H4 (cell line): ENCODE data around the gene SLC39A8. TPM values are rescaled to one million over a fixed set of nuclear protein-coding genes. Genes with fewer than 3 reads are reported as not detected.
A peak's percentile ranks its signal among the peaks of the same experiment; 100 is the strongest.
"Not testable (repeated sequence)": the region's sequence is repeated elsewhere in the genome, so short reads cannot be mapped to it uniquely, and the experiment has no call there.

ENCODE experiments used
- DNase-seq: peaks from one replicate; pipeline ENCODE4 v3.0.0-alpha.2; 2015; ENCODE audit warnings: low spot score
- total RNA-seq: library from RNA; depleted of rRNA; stranded (reverse); fragments of >200 nt; shearing (Covaris generic); gene quantifications from 2 replicates; pipeline ENCODE4 v1.2.3, GENCODE V29; 2014

SLC39A8 gene
- total RNA-seq, 1 experiment from 2014 or later, result 38.9 TPM

- no peak for DNase-seq
Observed at GRCh38 chr4:102301167-102301566, 44.1 kb downstream of the SLC39A8 start.

DNA sequence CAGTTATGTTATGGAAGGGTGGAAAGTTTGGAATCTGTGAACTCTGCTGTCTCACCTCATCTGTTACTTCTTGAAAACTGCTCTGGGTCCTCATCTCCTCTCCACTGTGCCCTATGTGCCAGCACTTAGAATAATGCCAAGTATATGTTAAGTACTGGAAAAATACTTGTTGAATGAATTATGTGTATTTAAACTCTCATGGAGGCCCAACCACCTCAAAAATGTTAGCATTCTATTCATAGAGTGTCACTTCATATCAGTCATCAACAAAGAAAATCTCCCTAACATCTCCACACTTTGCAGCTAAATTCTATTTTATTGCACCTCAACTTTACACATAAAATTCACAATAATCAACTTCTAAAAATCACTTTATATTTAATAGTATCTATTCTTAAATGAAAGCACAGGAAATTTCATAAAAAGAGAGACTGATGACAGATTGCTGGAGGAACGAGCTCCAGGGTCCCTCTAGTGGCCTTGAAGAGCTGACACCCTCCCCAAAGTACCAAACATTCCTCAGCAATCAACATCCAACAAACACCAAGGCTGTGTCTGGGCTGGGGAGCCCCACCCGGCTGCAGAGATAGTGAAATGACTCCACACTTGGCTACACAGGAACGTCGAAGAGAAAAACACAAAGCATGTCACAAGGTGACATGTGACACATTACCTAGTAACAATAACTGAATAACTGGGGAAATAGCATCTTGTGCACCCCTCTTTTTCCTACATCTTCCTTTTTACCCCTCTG is 45.8 kb downstream of the SLC39A8 start:
- DNase-seq, result peak; percentile 58

DNA sequence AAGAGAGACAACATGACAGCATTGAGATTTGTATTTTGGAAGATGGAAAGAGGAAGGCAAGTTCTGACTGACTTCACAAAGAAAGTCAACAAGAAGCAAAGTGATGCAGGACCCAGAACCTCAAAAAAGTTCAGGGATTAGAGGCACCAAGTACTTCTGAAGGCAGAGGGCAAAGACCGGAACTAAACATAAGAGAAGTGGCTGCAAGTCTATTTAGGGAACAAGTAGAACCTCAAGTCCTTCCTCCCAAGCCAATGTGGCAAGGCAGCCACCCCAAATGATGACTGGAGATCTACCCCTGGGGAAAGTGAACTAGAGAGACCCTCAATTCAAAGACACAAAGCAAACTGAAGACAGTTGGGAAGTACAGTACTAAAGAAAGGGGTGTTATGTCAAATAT is 46.6 kb downstream of the SLC39A8 start:
- no peak for DNase-seq

DNA sequence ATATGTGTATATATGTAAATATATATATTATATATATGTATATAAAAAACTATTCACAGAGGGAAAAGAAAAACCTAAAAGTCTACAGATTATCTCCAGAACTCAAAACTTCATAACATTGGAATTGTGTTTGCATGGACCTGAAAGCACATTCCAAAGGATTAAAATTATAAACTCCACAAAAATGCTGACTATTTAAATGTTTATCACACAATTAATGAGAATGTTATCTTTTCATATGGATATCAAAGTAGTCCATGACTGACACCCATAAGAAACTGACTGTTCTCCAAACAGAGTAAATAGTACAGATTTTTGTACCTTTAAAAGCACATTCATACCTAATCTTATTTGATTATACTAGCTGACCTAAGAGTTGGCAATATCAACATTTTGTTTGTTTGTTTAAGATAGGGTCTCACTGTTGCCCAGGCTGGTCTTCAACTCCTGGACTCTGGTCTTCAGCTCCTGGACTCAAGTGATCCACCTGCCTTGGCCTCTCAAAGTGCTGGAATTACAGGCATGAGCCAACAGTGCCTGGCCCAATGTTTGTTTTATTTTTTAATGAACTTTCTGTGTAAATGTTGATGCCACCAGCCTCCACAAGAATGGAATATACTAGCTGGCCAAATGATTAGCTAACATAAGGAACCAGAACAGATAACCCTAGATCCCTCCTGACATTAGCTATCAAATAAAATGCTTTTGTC is 50.0 kb downstream of the SLC39A8 start:
- DNase-seq, result no peak

DNA sequence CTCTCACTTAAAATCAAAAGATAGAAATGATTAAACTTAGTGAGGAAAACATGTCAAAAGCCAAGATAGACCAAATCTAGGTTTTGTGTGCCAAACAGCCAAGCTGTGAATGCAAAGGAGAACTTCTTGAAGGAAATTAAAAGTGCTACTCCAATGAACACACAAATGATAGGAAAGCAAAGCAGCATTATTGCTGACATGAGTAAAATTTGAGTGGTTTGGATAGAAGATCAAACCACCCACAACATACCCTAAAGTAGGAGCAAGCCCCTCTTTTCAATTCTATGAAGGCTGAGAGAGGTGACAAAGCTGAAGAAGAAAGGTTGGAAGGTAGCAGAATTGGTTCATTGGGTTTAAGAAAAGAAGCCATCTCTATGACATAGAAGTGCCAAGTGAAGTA is 56.8 kb downstream of the SLC39A8 start:
- DNase-seq, result no peak

- no peak for DNase-seq
Observed at GRCh38 chr4:102285831-102286230, 59.5 kb downstream of the SLC39A8 start.

GRCh38 chr4:102281171-102281839 is 64.0 kb downstream of the SLC39A8 start:
- no peak for DNase-seq

DNA sequence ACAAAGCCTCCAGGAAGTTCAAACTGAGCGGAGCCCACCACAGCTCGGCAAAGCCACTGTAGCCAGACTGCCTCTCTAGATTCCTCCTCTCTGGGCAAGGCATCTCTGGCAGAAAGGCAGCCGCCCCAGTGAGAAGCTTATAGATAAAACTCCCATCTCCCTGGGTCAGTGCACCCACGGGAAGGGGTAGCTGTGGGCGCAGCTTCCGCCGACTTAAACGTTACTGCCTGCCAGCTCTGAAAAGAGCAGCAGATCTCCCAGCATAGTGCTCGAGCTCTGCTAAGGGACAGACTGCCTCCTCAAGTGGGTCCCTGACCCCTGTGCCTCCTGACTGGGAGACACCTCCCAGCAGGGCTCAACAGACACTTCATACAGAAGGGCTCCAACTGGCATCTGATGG is 72.0 kb downstream of the SLC39A8 start:
- DNase-seq, result not testable (repeated sequence)

GRCh38 chr4:102272318-102272717 is 73.0 kb downstream of the SLC39A8 start:
- DNase-seq, result no peak

GRCh38 chr4:102268355-102268754 is 76.9 kb downstream of the SLC39A8 start:
- DNase-seq, result no peak

DNA sequence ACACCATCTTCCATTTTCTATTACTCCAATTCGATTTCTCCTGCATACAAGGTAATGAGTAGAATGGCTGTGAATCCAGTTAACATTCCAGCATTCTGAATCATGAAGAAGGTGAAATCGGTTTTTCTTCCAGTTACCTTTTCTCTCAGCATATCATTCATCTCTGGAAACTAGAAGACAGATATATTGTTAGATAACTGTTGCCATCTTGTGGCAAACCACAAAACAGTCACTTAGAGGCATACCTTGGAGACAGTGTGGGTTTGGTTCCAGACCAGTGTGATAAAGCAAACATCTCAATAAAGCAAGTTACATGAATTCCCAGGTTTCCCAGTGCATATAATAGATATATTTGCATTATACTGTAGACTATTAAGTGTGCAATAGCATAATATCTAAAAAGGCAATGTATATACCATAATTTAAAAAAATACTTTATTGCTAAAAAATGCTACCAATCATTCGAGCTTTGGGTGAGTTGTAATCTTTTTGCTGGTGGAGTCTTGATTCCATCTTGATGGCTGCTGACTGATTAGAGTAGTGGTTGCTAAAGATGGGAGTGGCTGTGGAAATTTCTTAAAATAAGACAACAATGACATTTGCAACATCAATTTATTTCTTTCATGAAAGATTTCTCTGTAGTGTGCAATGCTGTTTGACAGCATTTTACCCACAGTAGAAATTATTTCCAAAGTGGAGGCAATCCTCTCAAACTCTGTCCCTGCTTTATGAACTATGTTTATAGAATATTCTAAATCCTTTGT is 82.1 kb downstream of the SLC39A8 start:
- peak; percentile 73 for DNase-seq

GRCh38 chr4:102259702-102260101 is 85.6 kb downstream of the SLC39A8 start:
- no peak for DNase-seq

- DNase-seq, result peak; percentile 70
Observed at GRCh38 chr4:102259081-102259480, 86.2 kb downstream of the SLC39A8 start.

- no peak for DNase-seq
Observed at GRCh38 chr4:102256321-102256720, 89.0 kb downstream of the SLC39A8 start.

- DNase-seq, result no peak
Observed at GRCh38 chr4:102253860-102254259, 91.4 kb downstream of the SLC39A8 start.

DNA sequence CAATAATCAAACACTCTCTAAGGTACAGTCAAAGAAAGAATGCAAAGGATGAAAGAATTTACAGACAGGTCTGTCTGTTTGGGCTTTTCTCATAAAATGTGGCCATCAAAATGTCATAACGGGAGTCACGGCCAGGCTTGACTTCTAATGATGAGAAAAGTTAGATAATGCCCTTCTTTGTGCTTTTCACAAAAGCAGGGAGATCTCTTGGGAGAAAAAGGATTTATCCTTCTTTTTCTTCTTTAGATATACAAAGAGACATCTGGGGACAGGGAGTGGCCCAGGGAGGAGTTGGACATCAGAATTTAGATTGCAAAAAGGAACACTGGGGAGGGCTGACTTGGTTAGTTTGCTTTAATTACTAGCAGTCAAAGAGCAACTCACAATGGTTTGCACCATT is 93.1 kb downstream of the SLC39A8 start:
- DNase-seq, result no peak

GRCh38 chr4:102250341-102250740 is 94.9 kb downstream of the SLC39A8 start:
- no peak for DNase-seq

DNA sequence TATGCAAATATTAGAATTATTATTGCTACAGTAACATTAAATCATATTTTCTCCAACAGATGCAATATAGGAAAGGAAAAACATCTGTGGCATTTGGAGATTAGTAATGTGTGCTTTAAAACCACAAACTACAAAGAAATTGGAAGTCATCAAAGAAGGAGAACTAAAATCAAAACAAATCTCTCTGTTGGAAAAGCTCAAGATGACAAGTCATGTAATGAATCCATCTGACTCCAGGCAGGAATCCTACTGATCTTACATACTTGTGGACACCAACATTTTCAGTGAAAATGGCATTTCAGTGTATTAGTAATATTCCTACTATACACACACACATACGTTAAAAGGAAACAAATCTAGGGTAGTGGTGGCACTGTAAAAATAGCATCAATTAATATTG is 98.2 kb downstream of the SLC39A8 start:
- no peak for DNase-seq

DNA sequence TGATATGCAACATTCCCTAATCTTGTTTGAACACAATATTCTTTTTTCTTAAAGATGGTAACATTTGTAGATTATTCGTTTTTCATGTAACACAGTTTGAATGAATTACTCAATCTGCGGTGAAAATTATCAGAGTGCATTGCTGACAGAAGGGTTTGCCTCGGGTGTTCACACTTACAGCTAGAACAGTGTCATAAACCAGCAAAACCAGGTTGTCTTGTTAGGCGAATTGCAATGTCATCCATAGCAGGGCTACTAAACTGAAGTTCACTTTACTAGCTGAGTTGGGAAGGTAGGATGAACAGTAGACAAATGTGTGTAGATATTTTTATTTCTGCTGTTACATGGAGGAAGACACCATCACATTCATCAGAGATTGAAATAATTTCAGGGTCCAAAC is 98.9 kb downstream of the SLC39A8 start:
- no peak for DNase-seq

GRCh38 chr4:102244878-102245535 is 100.3 kb downstream of the SLC39A8 start:
- DNase-seq, result no peak

GRCh38 chr4:102243296-102243695 is 102.0 kb downstream of the SLC39A8 start:
- not testable (repeated sequence) for DNase-seq
